ENCODE data around the gene PIM3.

PIM3 gene

DNA sequence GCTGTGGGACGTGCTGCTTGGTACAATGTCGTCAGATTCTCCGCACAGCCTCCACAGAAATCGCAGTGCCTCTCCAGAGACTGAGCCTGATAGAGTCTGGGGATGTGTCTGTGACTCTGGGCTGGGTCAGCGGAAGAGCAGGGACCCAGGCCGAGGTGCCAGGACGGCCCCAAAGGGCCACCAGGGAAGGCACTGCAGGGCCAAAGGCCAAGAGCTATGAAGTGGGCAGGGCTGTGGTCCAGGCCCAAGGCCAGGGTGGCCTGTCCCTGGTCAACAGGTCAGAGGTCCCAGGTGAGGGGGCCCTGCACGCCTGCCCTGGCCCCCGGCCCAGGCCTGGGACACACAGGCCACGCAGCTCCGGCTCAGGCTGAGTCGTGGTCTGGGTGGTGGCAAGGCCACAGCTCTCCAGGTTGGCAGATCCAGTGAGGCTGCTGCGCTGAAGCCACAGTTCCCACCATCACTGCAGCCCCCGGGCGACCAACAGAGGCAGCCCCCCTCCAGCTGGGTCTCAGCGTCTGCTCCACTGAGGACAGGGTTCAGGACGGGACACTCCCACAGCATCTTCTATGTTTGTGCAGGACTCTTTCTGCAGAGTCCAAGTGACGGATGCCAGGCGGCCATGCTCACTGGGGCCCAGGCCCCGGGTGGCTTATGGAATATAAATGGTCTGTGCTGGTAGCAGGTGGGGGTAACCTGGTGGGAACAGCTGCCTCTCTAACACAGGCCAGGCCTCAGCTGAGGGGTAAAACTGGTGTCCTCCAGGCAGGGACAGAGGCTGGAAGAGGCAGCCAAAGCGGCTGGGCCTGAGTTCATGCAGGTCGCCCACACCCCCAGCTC, 4.8 kb upstream of the PIM3 start:
- DNase-seq (ENCODE audit: low spot score) = no peak

DNA sequence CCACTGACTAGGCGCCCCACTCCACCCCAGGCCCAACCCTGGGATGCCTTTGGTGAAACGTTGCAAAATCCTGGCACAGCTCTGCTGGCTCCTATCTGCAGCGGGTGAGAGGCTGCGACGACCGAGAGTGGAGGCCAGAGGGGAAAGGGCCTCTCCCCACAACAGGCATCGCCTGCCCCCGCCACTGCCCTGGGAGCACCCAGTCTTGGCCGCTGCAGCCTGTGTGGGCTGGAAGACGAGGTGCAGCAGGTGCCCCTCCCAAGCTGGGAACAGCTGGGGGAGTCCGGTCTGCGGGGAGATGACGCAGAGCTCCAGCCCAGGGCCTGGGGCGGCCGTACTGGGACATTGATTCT, 4.2 kb upstream of the PIM3 start:
- DNase-seq (ENCODE audit: low spot score) = no peak

DNA sequence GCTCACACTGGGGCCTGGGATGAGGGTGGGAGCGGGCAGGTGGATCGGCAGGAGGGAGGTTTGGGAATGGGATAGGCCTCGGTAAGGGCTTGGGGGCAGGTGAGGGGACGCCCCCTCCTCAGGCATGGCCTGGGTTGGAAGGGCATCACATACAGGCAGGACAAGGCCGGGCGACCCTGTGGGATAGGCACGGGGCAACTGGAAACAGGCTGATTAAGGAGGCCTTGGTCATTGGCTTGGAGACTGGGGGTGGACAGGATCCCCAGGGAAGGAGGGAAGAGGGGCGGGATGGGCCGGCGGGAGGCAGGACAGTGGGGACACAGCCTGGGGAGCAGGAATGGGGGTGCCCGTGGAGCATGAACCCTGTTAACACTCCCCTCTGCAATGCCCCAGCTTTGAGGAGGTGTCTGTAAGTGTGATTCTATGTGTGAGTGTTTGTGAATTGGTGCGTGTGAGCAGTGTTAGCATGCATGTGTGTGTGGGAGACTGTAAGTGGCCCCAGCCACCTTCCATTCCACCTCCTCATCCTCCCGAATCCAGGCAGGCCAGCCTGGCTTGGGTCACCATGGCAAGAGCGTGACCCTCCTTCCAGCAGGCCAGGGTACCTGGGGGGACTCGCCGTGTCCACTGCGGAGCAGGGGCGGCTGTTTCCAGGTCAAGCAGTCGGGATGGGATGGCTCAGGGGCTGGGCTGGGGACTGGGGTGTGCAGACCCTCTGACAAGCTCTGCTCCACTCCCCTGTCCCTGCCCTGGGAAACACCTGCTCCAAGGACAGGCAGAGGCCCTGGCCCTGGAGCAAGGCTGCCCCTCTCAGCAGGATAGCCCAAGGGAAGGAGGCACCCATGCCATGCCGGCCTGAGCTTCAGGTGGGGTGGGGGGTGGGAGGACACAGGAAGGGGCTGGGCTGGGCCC, 3.4 kb upstream of the PIM3 start:
- no peak for DNase-seq (ENCODE audit: low spot score)

DNA sequence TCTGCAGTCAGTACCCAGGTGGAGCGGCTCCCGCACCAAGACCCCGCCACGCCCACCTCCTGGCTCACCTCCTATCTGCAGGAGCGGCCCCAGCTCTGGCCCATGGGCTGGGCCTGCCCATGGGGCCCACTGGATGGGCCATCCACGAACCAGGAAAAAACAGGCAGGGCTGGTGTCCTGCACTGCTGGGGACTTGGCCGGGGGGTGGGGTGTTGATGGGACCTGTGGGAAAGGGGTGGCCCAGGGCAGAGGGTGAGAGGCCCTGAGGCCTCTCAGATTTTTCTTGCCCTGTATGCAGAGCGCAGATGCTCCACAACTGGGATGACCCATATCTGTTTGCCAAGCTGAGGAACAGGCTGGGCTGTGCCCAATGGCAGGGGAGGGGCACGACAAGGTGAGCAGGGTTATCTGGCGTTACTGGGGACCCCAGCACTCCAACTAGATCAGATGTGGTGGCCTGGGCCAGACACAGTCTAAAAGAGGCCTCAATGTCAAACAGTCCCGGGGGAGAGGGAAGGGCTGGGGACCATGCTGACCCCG, 2.7 kb upstream of the PIM3 start:
- DNase-seq (ENCODE audit: low spot score) = no peak

DNA sequence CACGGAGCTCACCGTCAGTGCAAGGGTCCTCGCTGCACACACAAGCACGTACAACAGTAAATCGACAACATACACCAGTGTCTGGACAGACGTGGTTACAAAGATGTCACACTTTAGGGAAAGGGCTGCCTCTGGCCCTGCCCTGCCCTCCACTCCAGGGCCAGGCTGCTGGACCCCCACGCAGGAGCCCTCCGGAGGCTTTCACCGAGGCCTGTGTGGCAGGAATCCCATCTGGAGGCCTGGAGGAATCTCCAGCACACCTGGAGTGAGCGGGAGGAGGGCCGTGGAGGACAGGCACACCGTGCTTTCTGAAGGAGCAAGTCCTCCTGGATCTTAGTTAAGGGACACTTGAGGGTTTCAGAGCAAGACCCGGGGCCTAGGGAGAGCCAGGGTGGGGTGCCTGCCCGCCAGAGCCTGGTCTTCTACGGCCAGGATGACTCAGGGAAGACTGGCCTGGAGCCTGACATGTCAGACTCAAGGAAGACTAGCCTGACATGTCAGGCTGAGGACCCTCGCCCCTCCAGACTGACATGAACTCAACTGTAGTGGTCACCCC, 2.1 kb upstream of the PIM3 start:
- DNase-seq (ENCODE audit: low spot score) = no peak

DNA sequence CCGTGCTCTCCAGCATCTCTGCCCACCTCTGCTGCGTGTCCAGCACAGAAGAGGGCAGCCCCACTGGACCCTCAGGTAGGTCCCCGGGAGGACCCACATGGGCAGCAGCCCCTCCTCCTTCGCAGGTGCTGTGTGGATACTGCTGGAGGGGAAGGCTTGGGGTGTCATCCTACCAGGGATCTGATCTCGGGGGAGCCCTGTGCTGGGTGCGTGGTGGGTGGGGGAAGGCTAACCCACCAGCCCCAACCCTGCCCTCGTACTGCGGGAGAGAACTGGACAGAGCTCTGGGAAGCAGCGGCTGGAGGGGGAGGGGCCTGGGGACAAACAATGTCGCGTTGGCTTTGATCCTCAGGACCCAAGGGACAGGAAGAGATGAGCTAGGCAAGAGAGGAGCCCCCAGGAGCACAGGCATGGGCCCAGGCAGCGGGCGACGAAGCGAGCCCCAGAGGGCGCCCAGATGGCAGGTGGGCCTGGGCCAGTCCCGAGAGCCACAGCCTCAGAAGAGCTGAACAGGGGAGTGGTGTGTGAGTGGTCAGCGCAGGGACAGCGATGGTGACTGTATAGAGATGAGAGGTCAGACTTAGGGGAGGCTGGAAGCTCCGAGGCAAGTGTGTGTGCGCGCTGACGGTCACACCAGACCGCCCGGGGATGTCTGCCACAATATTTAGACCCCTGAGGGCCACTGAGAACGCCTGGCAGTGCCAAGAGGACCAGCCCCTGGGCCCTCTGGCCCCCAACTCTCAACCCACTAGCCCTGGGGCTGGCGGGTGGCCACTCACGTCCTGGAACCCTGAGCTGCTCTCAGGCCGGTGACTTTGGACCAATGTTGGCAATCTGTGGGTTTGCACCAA, 1.4 kb upstream of the PIM3 start:
- no peak for DNase-seq (ENCODE audit: low spot score)

DNA sequence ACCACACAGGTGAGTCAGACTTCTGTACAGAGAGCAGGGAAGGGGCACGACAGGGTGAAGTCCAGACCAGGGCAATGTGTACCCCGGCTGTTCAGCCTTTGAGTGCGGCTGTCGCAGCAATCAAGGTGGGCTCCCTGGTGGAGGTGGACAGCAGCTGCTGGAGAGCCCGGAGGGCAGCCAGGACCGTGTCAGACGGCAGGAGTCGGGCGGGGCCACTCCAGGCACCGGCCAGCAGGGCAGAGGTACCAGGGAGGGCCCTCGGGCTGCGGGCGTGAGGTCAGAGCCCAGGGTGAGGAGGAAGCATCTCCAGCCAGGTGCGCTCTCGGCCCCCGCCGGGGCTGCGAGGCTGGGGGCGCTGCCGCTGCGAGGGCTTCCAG, 802 bp upstream of the PIM3 start:
- no peak for DNase-seq (ENCODE audit: low spot score)

DNA sequence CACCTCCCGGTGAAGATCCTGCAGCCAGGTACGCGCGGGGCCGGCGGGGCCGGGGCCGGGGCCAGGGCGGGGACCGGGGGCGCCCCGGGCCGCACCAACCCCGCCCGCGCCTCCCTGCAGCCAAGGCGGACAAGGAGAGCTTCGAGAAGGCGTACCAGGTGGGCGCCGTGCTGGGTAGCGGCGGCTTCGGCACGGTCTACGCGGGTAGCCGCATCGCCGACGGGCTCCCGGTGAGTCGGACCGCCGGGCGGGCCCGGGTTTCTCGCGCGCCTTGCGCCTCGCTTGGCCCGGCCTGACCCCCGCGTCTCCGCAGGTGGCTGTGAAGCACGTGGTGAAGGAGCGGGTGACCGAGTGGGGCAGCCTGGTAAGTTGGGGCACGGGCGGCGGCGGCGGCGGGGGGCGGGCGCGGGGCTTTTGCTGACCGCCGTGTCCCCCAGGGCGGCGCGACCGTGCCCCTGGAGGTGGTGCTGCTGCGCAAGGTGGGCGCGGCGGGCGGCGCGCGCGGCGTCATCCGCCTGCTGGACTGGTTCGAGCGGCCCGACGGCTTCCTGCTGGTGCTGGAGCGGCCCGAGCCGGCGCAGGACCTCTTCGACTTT, 531 bp downstream of the PIM3 start:
- no peak for DNase-seq (ENCODE audit: low spot score)

DNA sequence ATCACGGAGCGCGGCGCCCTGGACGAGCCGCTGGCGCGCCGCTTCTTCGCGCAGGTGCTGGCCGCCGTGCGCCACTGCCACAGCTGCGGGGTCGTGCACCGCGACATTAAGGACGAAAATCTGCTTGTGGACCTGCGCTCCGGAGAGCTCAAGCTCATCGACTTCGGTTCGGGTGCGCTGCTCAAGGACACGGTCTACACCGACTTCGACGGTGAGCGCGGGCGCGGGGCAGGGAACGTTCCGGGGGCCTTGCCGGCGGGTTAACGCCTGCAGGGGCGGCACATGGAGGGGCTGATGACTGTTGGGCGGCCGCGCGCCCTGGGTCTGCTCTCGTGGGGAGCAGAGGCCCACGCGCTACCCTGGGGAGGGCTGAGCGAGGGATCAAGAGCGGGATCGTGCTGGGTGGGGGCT, 1.0 kb downstream of the PIM3 start:
- DNase-seq (ENCODE audit: low spot score) = no peak

DNA sequence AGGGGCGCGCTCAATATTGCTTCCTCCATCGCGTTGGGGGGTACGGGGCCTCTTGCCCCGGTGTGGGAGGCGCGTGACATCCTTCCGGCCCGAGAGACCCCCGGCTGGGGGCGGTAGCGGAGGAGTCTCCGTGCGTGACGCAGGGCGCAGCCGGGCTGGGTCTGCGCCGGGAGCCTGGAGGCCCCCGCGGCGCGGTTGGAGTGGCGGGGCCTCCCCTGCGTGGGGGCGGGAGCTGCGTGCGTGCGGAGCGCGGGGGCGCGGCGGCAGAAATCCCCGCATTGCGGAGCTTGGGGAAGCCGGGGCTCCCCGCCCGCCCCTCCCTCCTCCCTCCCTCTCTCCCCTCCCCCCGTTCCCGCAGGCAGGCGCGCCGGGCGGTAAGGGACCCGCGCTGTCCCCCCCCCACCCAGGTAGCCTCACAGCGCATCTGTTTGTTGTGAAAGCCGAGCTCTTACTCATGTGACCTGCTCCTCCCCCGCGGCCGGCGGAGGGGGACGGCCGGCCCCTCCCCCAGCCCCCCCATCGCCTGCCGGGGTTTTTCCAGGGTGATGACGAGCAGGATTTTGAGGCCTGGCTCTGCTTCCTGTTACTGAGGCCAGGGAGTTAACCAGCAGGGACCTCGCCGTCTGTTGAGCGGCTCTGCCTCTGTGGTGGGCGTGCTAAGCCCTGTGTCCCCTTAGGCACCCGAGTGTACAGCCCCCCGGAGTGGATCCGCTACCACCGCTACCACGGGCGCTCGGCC, 1.6 kb downstream of the PIM3 start:
- peak; percentile 82 for DNase-seq (ENCODE audit: low spot score)

DNA sequence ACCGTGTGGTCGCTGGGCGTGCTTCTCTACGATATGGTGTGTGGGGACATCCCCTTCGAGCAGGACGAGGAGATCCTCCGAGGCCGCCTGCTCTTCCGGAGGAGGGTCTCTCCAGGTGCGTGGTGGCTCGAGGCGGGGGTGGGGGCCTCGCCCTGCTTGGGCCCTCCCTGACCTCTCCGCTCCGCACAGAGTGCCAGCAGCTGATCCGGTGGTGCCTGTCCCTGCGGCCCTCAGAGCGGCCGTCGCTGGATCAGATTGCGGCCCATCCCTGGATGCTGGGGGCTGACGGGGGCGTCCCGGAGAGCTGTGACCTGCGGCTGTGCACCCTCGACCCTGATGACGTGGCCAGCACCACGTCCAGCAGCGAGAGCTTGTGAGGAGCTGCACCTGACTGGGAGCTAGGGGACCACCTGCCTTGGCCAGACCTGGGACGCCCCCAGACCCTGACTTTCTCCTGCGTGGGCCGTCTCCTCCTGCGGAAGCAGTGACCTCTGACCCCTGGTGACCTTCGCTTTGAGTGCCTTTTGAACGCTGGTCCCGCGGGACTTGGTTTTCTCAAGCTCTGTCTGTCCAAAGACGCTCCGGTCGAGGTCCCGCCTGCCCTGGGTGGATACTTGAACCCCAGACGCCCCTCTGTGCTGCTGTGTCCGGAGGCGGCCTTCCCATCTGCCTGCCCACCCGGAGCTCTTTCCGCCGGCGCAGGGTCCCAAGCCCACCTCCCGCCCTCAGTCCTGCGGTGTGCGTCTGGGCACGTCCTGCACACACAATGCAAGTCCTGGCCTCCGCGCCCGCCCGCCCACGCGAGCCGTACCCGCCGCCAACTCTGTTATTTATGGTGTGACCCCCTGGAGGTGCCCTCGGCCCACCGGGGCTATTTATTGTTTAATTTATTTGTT, 2.4 kb downstream of the PIM3 start:
- no peak for DNase-seq (ENCODE audit: low spot score)

DNA sequence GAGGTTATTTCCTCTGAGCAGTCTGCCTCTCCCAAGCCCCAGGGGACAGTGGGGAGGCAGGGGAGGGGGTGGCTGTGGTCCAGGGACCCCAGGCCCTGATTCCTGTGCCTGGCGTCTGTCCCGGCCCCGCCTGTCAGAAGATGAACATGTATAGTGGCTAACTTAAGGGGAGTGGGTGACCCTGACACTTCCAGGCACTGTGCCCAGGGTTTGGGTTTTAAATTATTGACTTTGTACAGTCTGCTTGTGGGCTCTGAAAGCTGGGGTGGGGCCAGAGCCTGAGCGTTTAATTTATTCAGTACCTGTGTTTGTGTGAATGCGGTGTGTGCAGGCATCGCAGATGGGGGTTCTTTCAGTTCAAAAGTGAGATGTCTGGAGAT, 3.1 kb downstream of the PIM3 start:
- DNase-seq (ENCODE audit: low spot score) = no peak

DNA sequence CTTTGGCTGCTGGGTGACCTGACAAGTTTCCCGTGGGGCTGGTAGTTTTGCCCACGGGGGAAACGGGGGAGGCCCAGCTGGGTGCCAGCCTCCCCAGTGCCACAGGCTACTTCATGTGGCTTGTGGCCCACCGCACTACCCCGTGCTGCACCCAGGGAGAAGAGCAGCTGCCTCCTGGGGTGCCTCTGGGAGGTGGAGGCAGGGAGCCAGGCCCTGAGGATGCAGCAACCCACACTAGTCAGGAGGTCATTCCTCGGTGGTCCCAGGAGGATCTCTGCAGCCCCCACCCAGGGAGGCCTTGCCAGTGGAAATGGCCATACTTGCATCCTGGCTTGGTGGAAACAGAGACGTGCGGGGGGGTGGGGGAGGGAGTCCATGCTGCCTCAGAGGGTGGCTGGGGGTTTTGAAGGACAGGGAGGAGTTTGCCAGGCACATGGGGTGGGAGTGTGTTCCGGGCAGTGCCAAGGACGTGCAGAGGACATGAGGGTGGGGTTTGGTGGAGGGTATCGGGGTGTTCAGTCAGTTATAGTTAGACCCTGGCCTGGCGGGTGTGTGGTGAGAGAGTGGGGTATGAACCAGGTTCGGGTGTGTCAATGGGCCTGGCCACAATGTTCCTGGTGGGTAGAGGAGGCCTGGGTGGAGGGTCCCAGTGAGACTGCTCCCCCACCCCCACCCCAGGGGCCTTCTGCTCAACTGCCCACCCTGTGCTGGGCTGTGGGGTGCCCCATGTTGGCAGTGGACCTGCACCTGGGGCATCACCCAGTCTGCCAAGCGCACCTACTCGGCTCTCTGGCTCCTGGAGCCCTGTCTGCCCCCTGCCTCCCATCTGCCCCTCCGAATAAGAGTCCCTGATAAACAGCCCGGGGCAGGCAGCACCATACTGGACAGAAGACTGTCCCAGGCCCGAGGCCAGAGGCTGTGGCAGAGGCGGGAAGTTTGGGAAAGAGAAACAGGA, 3.8 kb downstream of the PIM3 start:
- DNase-seq (ENCODE audit: low spot score) = no peak

DNA sequence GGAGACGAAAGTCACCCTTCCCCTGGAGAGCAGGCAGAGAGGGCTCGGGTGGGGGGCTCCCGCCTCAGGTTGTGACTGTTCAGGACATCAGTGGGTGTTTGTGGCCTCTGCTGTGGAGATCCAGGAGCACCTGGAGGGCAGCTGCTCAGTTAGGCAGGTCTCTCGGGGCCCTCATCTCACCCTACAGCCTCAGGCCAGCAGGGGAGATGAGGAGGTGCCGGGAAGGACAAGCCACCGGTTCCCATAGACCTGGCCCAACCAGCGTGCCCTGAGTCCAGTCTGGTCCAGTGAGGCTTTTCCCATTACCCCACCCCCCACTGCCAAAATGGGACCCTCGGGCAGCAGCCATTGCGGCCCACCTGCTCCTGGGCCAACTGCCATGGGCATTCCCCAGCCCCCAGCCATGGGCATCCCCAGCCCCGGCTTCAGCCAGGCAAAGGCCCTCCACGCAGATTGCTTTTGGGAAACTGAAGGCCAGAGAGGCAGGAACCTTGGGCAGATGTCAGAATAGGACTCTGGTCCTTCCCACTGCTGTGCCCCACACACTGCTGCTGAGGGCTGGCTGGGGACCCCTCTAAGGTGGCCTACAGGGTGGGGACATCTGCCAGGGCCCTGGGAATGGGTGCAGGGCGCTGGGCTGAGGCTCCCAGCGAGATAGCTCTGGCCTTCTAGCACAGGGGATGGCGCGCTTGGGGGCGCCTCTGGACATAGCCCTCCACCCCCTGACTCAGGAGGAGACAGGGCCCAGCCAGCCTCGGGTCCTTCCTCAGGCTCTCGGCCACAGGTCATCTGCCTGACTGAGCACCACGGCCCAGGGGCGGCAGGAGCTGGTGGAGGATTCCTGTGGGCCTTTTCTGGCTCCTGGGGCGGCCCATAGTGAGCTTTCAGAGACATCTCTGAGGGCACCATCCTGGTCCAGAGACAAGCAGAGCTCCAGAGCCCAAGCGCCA, 4.8 kb downstream of the PIM3 start:
- no peak for DNase-seq (ENCODE audit: low spot score)

DNA sequence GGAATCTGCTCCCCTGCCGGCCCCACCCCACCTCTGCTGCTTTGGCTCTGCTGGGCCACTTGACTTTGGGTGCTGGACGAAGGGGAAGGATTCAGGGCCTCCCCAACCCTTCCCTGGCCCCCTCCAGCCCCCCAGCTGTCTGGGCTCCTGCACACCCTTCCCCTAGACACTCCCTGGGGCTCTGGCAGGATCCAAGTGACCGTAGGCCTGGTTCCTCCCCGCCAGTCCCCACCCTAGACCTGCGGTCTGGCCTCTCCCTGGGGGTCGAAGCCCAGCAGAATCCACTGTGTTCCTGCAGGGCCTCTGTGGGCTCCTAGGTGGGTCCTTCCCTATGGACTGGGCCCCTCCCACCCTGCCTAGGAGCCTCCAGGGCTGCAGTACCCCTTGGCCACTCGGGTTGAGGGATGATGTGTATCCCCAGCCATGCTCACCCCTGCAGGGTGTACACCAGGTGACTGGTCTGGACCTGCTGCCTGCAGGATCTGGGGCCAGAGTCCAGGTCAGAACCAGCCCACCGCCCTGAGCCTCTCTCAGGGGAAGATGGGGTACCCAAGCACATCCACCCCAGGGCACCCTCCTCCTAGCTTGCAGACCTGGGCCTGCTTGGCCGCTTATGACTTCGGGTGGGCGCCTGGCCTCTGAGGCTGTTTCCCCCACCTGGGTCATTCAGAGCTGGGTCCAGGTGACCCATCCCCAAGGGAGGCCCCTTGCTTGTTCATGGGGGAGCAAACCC, 5.6 kb downstream of the PIM3 start:
- DNase-seq (ENCODE audit: low spot score) = peak; percentile 15

All from SK-N-DZ (cell line).